ENCODE measurements around the gene HNRNPA0. TPM values are rescaled to one million over a fixed set of nuclear protein-coding genes. Genes with fewer than 3 reads are reported as not detected.

HNRNPA0 gene
- total RNA-seq, 4 donors from 2014 or later = 5.9 to 44.7 (median 21.0) TPM

- Histone ChIP-seq H3K9me3 (no peaks in the 10 kb centered on the region), H3K36me3 (no peaks in the 10 kb centered on the region), H3K27me3 (no peaks in the 10 kb centered on the region), H3K27ac (no peak overlapping the region), H3K4me1 (no peaks in the 10 kb centered on the region), H3K4me3 (no peak overlapping the region)
- no peak for DNase-seq
- intact Hi-C loops (cut with DNase I; ENCODE audit: low total_unique reads) = no loop called here
- TF ChIP-seq POLR2A (IDR thresholded peaks at IDR 0.05) (no peak), CTCF (IDR thresholded peaks at IDR 0.05) (no peak)
Measured at GRCh38 chr5:137760294-137760693, 6.1 kb upstream of the HNRNPA0 start.

GRCh38 chr5:137758715-137759306, 4.6 kb upstream of the HNRNPA0 start:
- H3K27me3 ChIP-seq = no peaks in the 10 kb centered on the region
- no peak overlapping the region for H3K27ac ChIP-seq
- H3K36me3 ChIP-seq = no peaks in the 10 kb centered on the region
- DNase-seq = no peak
- no peak overlapping the region for H3K4me3 ChIP-seq
- intact Hi-C loops (cut with DNase I; ENCODE audit: low total_unique reads) = no loop called here
- TF ChIP-seq CTCF (IDR thresholded peaks at IDR 0.05) (no peak), POLR2A (IDR thresholded peaks at IDR 0.05) (no peak)
- H3K9me3 ChIP-seq = no peaks in the 10 kb centered on the region
- no peaks in the 10 kb centered on the region for H3K4me1 ChIP-seq

GRCh38 chr5:137758121-137758520, 4.0 kb upstream of the HNRNPA0 start:
- no peak overlapping the region for H3K27ac ChIP-seq
- H3K9me3 ChIP-seq = no peaks in the 10 kb centered on the region
- no peaks in the 10 kb centered on the region for H3K27me3 ChIP-seq
- intact Hi-C loops (cut with DNase I; ENCODE audit: low total_unique reads) = no loop called here
- no peaks in the 10 kb centered on the region for H3K36me3 ChIP-seq
- DNase-seq = no peak
- no peaks in the 10 kb centered on the region for H3K4me1 ChIP-seq
- TF ChIP-seq POLR2A (IDR thresholded peaks at IDR 0.05) = no peak
- TF ChIP-seq CTCF (IDR thresholded peaks at IDR 0.05) = no peak
- H3K4me3 ChIP-seq = no peak overlapping the region

GRCh38 chr5:137757634-137758033, 3.5 kb upstream of the HNRNPA0 start:
- TF ChIP-seq POLR2A (IDR thresholded peaks at IDR 0.05) (no peak), CTCF (IDR thresholded peaks at IDR 0.05) (no peak)
- Histone ChIP-seq H3K4me1 (no peaks in the 10 kb centered on the region), H3K27me3 (no peaks in the 10 kb centered on the region), H3K36me3 (no peaks in the 10 kb centered on the region), H3K27ac (no peak overlapping the region), H3K9me3 (no peaks in the 10 kb centered on the region), H3K4me3 (no peak overlapping the region)
- DNase-seq = no peak
- intact Hi-C loops (cut with DNase I; ENCODE audit: low total_unique reads) = no loop called here

- H3K36me3 ChIP-seq = no peaks in the 10 kb centered on the region
- H3K27me3 ChIP-seq = no peaks in the 10 kb centered on the region
Measured at GRCh38 chr5:137754961-137755762, 999 bp upstream of the HNRNPA0 start.

More at GRCh38 chr5:137754961-137755762, 999 bp upstream of the HNRNPA0 start:
- TF ChIP-seq CTCF (IDR thresholded peaks at IDR 0.05) (no peak), POLR2A (IDR thresholded peaks at IDR 0.05) (no peak)
- intact Hi-C loops (cut with DNase I; ENCODE audit: low total_unique reads) = no loop called here
- DNase-seq = no peak
- H3K27ac ChIP-seq = peak overlapping the region; percentile 98 to 100
- no peaks in the 10 kb centered on the region for H3K4me1 ChIP-seq
- H3K9me3 ChIP-seq = no peaks in the 10 kb centered on the region
- peak overlapping the region; percentile 64 to 95 for H3K4me3 ChIP-seq

All from uterus (tissue), 4 donors.